ENCODE measurements around the gene NEK11.

DNA sequence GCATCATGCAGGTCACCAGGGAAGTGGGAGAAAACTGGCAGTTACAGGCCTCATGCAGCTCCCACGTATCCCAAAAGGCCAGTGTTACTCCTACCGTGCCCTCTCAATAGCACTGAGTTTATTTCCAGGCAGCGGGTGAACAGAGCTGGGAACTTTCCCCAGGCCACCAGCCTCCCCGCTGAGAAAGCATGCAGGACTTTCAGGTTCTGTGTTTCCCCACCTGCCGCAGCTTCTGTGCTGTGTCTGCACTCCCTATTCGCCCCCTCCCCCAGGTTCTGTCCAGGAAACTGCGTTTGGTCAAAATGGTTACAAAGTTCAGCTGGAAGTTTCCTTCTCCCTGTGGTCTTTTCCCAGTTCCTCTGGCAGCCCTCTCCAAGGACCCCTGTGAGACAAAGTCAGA lies 21.4 kb downstream of the NEK11 start:
- TF ChIP-seq, protein P1, sequence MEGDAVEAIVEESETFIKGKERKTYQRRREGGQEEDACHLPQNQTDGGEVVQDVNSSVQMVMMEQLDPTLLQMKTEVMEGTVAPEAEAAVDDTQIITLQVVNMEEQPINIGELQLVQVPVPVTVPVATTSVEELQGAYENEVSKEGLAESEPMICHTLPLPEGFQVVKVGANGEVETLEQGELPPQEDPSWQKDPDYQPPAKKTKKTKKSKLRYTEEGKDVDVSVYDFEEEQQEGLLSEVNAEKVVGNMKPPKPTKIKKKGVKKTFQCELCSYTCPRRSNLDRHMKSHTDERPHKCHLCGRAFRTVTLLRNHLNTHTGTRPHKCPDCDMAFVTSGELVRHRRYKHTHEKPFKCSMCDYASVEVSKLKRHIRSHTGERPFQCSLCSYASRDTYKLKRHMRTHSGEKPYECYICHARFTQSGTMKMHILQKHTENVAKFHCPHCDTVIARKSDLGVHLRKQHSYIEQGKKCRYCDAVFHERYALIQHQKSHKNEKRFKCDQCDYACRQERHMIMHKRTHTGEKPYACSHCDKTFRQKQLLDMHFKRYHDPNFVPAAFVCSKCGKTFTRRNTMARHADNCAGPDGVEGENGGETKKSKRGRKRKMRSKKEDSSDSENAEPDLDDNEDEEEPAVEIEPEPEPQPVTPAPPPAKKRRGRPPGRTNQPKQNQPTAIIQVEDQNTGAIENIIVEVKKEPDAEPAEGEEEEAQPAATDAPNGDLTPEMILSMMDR (conservative IDR thresholded peaks at IDR 0.05; ENCODE audit: low read length) = no peak
- no peak for TF ChIP-seq EZH2phosphoT487 (IDR thresholded peaks at IDR 0.05; ENCODE audit: borderline replicate concordance)

Data from Loucy (cell line).